AG10803 (cell line): Measurements from ENCODE around the gene OLFM2.

Experiments
- DNase-seq: peaks from one replicate; pipeline ENCODE4 v3.0.0; 2010; ENCODE audit warnings: low read depth
- H3K4me3 ChIP-seq: 2 replicates; pipeline ENCODE4 v1.5.1; 2011; ENCODE audit warnings: mild to moderate bottlenecking, low read length, control low read depth
- CTCF ChIP-seq: conservative IDR thresholded peaks from 2 replicates; pipeline ENCODE4 v1.5.1; 2011; ENCODE audit warnings: mild to moderate bottlenecking, low read length, control low read depth, inconsistent platforms

The OLFM2 gene

GRCh38 chr19:9936326-9937000 lies at the start of gene OLFM2:
TSS of gene OLFM2 (minus strand) at chr19:9936515. CDS start at chr19:9936366, 149 bp downstream.
- DNase-seq = no peak
- peak within 1 kb of the TSS; percentile 48 for H3K4me3 ChIP-seq
- no peak for TF ChIP-seq CTCF

- no peak overlapping the region for H3K4me3 ChIP-seq
- DNase-seq = no peak
- TF ChIP-seq CTCF = no peak
These were observed 45.3 kb upstream of the OLFM2 start for GRCh38 chr19:9981406-9982260.

- no peak overlapping the region for H3K4me3 ChIP-seq
- no peak for DNase-seq
- no peak for TF ChIP-seq CTCF
These were observed 35.8 kb upstream of the OLFM2 start for GRCh38 chr19:9972103-9972502.

- no peak for DNase-seq
- TF ChIP-seq CTCF = no peak
- H3K4me3 ChIP-seq = no peak overlapping the region
These were observed 35.0 kb upstream of the OLFM2 start for GRCh38 chr19:9971166-9971897.

- no peak for TF ChIP-seq CTCF
- H3K4me3 ChIP-seq = no peak overlapping the region
- DNase-seq = no peak
These were observed 34.2 kb upstream of the OLFM2 start for GRCh38 chr19:9970481-9970880.

GRCh38 chr19:9969688-9969975 lies 33.3 kb upstream of the OLFM2 start:
- no peak overlapping the region for H3K4me3 ChIP-seq
- no peak for TF ChIP-seq CTCF
- DNase-seq = no peak
